GM21423 (cell line): Measurements from ENCODE around the gene IMP4.

Source experiments
- ATAC-seq: cut with Tn5 transposase; IDR thresholded peaks from one replicate; pipeline ENCODE4 v1.9.1; 2021; ENCODE audit warnings: mild to moderate bottlenecking, moderate library complexity; ENCODE audit not compliant: unreplicated experiment

IMP4 gene

DNA sequence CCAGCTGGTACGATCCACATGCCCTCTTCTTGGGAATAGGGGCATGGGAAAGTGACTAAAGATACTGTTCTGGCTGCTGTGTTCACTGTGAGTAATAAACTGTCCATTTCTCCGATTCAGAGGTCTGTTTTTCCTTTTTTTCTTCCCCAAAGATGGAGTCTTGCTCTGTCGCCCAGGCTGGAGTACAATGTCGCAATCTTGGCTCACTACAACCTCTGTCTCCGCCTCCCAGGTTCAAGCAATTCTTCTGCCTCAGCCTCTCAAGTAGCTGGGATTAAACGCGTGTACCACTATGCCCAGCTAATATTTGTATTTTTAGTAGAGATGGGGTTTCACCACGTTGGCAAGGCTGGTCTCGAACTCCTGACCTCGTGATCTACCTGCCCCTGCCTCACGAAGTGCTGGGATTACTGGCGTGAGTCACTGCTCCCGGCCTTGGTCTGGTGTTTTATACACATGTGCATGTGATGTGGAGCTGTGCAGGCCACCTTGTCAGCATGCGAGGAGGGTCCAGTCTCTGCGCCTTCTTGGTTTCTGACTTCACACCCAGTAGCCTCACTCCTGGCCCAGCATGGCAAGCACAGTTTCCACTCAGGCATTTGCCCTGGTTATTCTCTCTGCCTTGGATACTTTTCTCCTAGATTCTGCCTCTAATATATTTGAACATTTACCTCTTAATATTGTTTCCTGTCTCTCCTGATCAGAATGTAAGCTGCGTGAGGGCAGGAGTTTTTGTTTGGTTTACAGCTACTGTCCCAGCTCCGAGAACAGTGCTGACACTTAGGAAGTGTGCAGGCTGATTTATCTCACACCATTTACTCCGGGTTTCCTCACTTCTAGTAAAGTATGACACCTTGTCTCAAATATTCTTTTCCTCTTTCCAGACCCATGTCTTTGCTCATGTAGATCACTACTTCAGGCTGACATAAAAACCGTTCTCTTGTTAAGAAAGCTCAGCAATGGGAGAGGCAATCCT is 32.9 kb downstream of the IMP4 start:
- ATAC-seq = no peak

DNA sequence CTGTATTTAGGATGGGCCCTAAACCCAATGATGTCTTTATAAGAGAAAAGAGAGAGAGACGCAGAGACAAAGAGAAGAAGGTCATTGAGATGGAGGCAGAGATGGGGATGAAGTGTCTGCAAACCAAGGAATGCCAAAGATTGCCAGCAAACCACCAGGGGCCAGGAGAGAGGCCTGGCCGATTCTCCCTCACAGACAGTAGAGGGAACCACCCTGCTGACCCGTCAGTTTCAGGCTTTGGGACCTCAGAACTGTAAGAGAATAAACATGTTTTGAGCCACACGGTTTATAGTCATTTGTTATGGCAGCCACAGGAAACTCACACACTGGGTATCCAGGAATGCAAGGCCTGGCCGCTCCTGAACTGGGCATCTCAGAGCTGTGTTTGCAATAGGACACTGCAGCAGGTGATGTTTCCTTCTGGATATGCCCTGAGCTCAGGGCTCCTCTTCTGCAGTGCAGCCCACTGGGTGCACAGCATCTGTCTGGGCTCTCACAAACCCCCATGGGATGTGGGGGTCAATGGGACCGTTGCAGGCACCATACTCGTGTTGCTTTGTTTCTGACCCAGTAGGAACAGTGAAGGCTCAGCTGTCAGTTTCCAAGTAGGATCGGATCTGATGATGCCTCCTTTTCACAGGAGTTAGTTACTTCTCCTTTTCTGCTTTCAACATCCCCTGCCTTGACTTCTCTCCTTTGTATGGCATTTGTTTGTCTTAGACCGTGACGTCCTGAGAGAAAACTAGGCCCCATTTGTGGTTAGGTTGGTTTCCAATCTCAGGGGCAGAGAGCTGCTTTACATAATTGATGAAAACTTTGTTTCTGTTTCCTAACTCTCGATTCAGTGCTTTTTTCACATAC is 34.0 kb downstream of the IMP4 start:
- peak; percentile 59 for ATAC-seq

DNA sequence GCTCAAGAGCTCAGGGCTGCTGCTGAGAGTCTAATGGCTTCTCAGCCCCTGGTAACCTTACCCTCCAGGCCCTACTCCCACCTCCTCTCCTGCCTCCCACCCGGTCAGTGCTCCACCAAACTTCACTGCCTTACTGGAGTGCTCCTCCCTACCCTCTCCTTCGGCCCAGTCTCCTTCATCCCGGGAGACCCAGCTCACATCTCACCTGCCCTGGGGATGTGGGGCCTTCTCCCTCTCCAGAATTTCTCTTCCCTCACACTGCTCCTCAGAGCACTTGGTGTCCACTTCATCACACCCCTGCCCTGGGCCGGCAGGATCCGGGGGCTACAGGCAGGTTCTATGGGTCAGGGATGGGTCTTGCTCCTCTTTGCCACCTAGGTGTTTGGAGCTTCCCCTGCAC is 34.8 kb downstream of the IMP4 start:
- no peak for ATAC-seq

DNA sequence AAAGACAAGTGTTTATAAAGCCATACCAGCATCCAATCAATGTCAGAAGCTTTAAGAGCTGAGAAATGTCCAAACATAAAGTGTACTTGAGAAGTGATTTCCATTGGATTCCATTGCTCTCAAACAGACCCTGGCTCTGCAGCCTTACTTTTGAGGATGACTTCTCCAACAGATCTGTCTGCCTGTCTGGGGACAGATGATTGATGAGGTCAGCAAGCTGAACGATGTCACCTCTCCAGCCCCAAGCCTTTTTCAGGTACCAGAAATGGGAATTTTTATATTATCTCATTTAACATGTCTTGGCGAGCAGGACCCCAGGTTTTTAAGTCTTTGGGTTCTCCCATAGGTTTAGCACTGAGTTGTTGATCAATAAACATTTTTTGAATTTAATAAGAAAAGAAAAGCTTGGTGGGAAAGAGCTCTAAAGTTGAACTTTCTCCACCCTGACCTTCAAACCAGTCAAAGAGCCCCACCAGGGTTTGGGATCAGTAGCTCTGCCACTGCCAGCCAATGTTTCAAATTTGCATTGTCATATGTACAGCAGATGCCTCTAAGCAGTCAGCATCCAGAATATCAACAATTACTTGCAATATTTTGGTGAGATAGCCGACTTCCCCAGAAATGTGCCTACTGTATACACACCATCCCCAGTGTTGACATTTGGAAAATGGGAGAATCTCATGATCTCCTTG is 35.7 kb downstream of the IMP4 start:
- no peak for ATAC-seq

DNA sequence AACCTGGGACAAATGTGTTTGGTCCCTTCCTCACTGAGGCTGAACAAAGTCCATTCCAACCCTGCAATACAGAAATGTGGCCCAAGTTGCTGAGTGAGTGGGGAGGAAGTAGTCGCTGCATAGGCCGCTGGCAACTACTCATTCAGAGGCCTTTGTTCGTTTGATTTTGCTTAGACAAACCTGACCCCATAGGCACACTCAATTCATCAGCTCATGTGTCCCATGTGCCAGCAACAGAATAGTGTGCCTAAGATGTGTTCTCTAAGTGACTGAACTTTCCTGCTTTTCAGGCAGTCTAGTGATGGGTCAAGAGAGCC is 36.2 kb downstream of the IMP4 start:
- ATAC-seq = no peak

DNA sequence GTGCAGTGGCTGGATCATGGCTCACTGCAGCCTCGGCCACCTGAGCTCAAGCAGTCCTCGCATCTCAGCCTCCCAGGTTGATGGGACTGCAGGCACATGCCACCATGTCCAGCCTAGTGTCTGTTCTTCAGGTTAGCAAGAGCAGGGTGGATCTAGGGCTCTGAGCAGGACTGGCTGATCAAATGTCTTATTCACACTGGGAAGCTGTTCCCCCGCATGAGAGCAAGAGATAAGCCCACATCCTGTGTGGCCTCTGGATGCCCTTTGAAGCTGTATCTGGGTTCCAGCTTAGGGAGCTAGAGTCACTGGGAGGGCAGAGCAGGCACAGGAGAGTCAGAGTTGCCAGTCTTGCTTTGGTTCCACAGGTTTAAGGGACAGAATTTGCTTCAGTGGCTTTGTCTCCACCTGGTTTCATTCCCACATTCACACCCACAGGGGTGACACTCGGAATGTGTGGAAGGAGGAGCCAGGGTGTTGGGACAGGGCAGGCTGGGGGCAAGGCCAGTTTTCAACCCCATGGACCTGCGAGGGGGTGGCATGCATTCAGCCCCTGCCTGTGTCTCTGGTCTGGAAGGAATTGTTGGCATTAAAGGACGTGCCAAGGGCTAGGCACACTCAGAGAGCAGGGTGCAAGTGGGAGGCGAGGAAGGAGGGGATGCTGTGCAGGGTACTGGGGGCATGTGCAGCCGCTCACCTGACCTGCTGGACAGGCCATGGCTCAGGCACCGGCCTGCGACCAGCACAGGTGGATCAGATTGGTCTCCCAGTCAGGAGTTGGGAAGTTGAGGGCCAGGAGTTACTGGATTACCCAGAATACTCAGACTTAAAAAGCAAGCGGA is 37.6 kb downstream of the IMP4 start:
- no peak for ATAC-seq

DNA sequence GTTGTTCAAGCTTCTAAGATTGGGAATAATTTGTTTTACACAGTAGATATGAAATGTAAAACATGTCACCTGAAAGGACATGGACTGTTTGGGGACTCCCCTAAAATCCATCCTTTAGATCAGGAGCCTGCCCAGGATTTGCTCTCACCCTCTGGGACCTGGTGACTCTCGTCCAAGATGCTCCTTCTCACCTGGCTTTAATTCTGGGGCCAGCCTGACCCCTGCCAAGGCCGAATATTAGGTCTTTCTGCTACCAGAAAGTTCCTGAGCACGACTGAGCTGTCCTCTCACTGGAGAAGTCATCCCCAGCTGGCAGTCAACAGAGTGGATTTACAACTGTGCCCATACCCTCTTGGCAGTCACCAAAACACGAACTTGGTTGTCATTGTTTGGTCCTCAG is 38.4 kb downstream of the IMP4 start:
- no peak for ATAC-seq

DNA sequence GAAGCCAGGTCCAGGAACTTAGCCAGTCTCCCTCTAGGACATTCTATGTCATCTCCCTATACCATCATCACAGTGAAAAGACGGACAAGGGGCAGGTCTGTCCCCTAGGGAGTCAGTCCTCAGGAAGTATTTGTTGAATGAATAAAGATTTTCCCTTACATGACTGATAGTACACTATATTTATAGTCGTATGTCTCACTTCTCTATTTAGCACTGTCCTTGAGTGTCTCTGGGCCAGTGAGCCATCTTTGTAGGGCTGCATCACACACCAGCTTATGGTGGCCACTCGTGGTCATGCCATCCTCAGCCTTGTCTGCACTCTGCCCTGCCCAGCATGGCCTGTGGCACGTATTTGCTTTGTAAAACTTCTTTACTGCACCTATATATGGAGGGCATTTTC is 38.9 kb downstream of the IMP4 start:
- ATAC-seq = no peak

DNA sequence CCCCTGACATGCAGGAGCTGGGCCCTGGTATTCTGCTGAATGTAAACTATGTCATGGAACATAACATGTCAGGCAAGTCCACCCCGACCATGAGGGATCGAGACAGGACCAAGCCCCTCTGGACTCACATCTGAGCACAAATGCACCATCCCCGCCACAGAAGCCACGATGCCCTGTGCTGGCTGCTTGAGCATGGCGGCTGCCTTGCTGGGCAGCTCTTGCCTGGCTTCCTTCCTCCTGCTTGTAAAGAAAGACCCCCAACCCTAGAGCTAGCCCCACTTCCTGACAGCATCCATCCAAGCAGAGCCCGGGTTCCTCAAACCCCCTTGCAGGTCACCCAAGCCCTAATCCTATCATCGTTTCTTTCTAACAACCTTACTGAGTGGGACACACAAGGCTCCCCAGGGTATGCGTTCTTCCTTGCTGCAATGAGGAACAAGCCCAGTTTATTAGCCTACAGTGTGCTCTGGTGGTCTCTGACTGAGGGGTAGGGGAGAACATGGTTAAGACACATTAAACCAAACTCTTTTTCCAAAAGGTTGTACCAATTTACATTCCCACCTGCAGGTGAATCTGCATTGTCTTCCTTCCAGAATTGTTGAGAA is 39.7 kb downstream of the IMP4 start:
- no peak for ATAC-seq

DNA sequence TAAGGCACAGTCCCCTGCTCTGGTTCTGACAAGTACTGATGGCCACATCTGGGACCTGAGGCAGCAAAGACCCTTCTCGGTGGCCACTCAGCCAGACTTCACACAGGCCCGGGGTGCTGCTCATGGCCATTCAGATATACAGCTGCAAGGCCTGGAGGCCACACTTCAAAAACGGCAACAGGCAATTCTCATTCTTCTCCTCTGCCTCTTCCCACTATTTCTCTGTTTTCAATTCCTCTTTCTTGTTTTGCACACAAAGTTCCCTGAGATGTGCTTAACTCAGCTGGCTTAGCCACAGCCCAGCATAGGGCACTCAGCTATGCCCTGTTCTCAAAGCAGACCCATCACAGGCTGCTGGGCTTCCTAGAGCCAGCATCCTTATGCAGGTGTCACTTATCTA is 43.0 kb downstream of the IMP4 start:
- ATAC-seq = peak; percentile 45

DNA sequence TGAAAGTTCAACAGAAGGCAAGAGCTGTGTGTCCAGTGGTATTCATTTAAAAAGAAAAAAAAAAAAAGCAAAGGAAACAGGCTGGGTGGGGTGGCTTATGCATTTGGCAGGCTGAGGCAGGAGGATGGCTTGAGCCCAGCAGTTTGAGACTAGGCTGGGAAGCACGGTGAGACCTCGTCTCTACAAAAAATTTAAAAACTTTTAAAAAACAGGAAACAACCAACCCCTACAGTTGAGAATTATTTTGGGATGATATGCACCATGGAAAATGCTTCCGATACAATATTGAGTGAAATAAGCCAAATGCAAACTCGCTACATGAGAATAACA is 44.3 kb downstream of the IMP4 start:
- ATAC-seq = no peak

DNA sequence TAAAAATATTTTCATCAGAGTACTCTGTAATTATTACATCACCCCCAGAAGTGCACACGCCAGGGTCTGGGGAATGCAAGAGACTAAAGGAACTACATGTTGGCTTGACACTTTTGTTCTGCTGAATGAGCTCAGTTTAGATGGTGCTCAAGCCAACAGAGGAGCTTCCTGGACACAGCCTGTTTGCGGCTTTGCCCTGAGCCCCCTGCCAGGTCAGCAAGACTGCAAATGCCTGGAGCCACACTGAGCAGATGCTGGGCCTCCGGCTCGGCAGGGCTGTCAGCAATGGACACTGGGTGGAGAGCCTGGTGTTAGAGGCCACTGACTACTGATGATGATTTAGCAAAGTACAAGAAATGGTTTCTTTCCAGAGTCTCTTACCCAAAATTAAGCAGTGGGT is 45.1 kb downstream of the IMP4 start:
- no peak for ATAC-seq

DNA sequence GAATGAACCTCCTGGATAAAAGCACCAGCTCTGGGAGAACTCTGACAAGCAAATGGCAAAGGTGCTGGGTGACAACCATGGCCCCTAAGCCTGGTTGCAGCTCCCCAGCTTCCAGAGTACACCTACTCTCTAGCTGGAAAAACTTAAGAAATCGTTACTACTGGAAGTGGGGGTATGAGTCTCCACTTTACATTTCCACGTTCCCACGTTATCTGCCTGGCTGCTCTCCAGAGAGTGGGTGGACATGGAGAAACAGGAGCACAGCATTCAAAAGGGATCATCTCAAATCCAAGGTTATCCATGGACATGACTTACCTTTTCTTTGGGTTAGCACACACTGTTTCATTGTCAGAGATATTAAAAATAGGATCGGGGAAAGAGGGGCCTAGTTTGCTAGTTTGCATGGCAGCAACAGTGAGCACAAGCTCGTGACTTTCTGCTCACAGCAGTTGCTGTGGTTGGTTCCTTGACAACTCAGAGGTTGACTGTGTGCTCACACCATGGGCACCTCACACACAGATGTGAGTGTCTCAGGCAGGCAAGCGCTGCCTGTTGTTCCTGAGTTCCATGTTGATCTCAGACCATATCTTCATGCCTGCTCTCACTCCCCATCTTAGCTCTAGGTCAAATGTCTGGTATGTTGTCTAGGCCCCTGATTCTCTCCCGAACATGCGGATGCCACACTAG is 45.7 kb downstream of the IMP4 start:
- no peak for ATAC-seq

DNA sequence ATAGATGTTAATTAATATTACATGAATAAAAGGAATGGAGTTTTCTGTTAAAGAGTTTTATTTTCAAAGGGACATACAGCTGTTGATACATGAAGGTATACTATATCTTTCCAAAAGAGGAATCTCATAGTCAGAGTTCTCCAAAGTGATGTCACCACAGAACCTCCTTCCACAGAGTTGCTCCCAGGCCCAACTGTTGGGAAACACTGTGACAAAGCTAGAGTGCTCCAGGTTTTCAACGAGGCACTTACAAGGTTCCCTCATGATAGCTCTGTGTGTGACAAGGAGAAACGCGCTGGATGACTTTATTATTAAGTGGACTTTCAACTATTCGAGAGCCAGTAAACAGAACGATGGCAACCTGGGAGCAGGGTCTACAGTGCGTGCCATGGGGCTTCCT is 46.7 kb downstream of the IMP4 start:
- ATAC-seq = no peak

DNA sequence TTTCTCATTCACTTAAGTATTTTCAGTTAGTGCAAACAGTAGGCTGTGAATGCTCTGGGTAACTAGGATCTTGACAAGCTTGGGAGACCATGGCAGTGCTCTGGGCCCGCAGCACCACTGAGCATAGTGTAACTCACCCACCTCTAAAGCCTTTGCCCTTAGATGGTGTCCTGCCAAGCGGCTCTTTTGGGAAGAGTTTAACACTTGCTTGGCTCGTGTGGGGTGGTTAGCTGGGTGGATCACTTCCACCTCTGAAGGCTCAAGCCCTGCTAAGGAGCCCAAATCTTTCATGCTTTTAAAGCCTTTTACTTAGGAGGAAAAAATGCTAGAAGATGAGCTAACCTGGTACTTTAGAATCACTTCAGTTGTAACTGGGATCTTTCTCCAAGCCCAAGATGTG is 47.1 kb downstream of the IMP4 start:
- ATAC-seq = no peak

DNA sequence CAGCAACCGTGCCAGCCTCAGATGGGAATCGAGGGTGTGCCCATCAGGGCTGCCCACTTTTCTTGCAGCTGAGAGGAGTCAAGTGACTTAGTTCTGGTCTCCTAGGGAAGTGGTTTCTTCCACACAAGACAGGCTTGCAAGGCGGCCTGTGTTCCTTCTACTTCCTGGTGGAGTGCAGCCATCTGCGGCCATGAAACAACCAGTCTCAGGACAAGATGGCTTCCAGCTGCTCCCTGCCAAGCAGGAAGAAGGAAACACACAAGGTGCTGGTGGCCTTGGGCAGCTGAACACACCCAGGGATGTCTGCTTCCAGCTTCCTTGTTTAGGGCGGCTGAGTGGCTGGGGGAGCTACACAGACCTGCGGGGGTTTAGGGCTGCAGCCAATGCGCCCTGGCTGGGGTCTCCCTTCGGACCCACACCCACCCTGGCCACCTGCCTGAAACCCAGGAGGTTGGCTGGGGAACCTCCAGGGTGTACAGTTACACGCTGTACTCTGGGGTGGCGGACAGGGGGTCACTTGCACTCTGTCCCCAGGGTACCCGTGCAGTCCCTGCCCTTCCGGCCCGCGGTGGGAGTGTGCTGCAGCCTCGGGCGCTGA is 47.9 kb downstream of the IMP4 start:
- no peak for ATAC-seq

DNA sequence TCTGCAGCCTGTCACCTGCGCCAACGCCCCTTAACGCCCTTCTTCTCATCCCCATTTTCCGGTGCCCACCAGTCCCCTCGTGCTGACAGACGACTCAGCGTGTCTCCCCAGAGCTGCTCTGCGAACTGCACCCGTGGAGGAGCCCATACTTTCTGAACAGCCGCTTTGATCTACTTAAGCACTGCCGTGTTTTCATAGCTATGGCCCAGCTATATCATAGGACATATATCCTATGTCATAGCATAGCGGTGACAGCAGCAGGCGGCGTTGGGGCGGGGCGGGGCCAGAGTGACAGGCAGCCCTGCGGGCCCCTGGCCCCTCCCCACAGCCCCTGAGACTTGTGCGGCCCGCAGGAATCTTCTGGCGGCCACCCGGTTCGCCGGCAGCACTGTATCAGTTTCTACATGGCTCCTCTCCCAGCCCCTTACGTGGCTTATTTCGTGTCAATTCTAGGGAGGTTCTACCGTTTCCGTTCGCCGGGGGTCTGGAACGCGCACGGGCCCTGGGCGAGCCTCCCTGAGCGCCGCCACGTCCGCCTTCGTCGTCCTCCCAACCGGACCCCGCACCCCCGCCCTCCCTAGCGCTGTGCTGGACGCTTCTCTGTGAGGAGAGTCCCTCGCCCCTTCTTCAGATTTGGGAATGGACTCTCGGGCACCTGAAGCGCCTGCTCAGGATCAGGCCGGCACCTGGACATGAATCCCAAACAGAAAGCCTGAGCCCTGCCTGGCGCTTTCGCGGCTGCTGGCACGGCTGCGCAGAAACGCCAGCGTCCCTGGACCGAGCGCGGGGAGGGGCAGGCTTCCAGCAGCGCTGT is 48.6 kb downstream of the IMP4 start:
- ATAC-seq = peak; percentile 82

DNA sequence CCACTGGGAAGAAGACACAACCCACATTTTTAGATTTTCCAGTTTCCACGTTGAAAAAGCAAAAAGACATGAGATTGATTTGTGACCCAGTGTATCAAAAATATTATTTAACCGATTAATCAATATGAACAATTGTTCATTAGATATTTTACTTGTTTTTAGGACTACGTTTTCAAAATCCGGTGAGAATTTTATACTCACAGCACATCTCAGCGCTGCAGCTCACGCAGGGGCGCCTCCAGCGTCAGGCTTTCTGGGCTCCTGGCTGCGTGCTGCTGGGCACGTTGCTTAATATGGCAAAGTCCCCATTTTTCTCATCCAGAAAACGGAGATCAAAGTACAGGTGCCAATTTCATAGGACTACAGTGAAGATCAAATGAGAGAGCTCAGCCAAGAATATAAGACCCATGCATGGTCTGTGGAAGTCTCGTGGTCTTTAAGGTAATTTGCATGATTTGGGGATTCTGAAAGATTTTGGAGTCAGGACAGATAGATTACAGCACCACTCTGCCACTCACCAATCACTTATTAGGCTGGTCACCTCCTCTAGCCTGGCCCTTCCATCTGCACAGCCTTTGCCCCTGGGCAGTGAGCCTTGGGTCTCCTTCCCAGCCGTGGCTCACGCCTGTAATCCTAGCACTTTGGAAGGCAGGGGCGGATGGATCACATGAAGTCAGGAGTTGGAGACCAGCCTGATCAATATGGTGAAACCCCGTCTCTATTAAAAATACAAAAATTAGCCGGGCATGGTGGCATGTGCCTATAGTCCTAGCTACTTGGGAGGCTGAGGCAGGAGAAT is 49.4 kb downstream of the IMP4 start:
- ATAC-seq = no peak
